ENCODE measurements around the gene TMIGD2.
"Not testable (repeated sequence)": the region's sequence is repeated elsewhere in the genome, so short reads cannot be mapped to it uniquely, and the experiment has no call there.

The TMIGD2 gene

DNA sequence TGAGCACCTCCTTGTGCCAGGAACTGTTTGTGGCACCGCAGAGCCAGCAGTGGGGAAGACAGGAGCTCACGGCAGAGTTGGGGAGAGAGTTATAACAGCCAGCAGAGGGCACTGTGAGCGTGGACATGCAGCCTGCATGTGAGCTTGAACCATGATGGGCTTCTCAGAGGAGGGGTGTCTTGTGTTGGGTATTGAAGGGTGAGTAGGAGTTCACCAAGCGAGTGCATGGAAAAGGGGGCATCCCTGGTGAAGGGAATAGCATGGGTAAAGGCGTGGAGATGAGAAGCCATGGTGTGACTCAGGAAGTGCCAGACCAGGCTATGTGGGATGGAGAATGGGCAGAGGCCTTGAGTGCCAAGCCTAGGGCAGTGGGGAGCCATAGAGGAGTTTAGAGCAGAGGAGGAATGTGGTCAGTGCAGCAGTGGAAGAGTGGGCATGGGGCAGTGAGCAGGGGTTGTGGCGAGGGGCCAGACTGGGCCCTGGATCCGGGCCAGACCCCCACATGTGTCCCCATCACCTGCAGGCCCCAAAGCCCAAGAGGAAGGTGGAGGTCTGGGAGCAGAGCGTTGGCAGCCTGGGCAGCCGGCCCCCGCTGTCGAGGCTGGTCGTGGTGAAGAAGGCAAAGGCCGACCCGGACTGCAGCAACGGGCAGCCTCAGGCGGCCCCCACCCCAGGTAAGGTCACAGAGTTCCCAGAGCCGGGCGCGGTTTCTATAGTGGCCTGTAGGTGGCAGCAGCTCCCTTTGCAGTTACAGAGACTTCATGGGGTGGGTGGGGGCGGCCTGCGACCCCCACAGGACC lies 34.9 kb downstream of the TMIGD2 start:
- DNase-seq (ENCODE audit: low read depth): peak; percentile 54

DNA sequence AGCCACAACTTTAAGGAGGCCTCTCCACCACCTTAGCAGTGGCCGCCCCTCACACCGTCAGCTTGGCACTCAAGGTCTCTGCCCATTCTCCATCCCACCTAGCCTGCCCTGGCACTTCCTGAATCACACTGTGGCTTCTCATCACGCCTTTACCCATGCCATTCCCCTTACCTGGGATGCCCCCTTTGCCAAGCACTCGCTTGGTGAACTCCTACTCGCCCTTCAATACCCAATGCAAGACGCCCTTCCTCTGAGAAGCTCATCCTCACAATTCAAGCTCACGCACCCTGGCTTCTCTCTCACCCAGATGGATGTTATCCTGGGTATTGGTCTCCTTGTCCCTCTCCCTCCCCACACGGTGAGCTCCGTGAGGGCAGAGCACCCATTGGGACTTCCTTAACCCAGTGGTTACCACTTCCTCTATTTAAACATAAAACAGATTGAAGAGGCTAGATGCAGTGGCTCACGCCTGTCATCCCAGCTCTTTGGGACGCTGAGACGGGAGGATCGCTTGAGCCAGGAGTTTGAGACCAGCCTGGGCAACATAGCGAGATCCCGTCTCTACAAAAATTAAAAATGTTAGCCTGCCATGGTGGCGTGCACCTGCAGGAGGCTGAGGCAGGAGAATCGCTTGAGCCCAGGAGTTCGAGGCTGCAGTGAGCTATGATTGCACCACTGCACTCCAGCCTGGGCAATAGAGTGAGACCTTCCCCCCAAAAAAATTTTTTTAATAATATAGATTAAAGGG lies 35.8 kb downstream of the TMIGD2 start:
- no peak for DNase-seq (ENCODE audit: low read depth)

DNA sequence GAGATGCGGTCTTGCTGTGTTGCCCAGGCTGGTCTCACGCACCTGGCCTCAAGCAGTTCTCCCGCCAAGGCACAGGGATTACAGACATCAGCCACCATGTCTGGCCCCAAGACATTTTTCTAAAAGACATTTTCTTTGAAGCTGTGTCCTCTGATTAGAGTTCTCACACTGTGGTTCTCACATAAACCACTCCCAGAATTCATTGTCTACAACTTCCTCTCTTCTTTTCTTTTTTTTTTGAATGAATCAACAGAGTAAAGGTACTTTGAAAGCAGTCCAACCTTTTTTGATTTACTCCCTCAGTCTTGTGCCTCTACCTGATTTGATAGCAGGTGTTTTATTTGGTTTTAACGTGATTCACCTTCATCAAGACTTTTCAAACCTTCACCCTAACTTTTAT lies 37.4 kb downstream of the TMIGD2 start:
- DNase-seq (ENCODE audit: low read depth): no peak

DNA sequence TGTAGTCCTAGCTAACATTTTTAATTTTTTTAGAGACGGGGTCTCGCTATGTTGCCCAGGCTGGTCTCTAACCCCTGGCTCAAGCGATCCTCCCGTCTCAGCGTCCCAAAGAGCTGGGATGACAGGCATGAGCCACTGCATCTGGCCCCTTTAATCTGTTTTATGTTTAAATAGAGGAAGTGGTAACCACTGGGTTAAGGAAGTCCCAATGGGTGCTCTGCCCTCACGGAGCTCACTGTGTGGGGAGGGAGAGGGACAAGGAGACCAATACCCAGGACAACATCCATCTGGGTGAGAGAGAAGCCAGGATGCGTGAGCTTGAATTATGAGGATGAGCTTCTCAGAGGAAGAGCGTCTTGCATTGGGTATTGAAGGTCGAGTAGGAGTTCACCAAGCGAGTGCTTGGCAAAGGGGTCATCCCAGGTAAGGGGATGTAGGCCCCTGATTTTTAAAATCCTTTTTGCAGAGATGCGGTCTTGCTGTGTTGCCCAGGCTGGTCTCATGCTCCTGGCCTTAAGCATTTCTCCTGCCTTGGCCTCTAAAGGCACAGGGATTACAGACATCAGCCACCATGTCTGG lies 41.5 kb downstream of the TMIGD2 start:
- no peak for DNase-seq (ENCODE audit: low read depth)

DNA sequence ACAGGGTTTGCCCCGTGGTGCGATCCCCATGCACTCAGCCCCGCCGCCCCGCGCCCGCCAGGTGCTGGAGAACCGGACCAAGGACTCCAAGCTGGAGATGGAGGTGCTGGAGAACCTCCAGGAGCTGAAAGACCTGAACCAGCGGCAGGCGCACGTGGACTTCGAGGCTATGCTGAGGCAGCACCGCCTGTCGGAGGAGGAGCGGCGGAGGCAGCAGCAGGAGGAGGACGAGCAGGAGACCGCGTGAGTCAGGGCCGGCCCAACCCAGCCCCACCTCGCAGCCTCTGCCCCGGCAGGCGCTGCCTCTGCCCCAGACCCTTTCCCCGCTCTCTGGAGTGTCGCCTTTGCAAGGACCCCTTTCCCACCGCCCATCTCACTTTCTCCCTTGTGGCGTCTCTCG lies 44.0 kb downstream of the TMIGD2 start:
- no peak for DNase-seq (ENCODE audit: low read depth)

DNA sequence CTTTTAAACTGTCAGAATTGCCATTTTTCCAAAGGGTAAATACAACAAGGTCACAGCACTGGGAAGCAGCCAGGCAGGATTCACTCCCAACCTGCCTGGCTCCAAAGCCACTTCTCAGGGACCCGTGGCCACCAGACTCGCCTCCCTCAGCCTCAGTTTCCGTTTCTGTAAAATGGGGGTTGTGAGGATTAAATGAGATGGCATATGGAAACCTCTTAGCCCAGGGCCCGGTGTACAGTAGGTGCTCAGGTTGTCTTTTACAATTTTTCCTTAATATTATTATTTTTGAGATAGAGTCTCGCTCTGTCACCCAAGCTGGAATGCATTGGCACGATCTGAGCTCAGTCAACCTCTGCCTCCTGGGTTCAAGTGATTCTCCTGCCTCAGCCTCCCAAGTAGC lies 45.2 kb downstream of the TMIGD2 start:
- DNase-seq (ENCODE audit: low read depth): no peak

DNA sequence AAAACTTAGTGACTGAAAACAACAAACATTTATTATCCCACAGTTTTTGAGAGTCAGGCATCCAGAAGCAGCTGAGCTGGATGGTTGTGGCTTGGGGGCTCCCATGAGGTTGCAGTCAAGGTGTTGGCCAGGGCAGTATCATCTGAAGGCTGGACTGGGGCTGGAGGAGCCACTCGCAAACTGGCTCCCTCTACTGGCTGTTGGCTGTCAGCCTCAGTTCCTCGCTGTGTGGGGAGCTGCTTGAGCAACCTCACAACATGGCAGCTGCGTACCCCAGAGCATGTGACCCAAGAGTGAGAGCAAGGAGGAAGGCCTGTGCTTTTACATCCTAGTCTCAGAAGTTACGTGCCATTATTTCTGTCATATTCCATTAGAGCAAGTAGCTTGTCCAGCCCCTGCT lies 45.6 kb downstream of the TMIGD2 start:
- DNase-seq (ENCODE audit: low read depth): no peak

DNA sequence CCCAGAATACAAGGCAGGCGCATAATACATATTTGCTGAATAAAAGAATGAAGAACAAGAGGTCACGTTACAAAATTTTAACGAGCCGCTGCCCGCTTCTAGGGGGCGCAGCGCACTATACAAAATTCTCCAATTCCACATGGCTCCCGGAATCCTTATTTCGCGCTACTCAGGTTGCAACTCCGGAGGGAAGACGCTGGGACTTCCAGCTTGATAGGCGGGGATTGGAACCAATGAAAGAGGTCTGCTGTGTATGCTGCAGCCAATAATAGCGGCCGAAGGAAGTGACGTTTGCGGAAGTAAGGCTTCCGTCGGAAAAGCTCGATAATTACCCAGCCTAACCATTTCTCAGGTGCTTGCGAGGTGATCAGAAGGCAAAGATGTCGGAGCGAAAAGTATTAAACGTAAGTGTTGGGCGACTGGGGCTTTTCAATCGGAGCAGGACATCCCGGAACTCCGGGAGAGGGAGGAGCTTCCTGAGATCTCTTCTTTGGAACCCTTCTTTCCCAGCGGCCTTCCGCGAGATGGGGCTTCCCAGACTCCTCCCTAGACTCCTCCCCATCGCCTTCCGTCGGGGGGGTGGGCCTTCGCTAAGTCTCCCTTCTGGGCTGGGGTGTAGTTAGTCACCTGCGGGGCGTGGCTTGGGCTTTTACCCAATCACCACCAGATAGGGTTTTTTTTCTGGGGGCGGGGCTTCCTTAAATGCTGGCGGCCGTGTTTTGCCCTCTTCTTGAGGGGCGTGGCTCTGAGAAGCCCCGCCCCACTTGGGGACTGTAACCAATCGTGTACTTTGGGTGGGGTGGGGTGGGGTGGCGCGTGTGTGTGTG lies 55.2 kb downstream of the TMIGD2 start, which contains the start of gene YJU2:
YJU2 (plus strand) TSS at position 314 of the 827 bp plus-strand sequence; CDS start at position 381, 67 bp downstream.
- peak; percentile 98 for DNase-seq (ENCODE audit: low read depth)

DNA sequence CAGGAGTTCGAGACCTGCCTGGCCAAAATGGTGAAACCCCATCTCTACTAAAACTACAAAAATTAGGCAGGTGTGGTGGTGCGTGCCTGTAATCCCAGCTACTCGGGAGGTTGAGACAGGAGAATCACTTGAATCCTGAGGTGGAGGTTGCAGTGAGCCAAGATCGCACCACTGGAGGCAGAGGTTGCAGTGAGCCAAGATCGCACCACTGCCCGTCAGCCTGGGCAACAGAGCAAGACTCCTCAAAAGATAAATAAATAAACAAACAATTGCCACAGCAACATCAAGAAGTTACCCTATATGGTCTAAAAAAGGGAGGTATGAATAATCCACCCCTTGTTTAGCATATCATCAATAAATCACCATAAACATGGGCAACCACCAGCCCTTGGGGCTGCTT lies 56.3 kb downstream of the TMIGD2 start:
- not testable (repeated sequence) for DNase-seq (ENCODE audit: low read depth)
